HG02973 (cell line): Measurements from ENCODE around the gene CLDN34.
A peak's percentile ranks its signal among the peaks of the same experiment; 100 is the strongest.

Experiments
- ATAC-seq: cut with Tn5 transposase; IDR thresholded peaks from one replicate; pipeline ENCODE4 v1.9.1; 2021; ENCODE audit warnings: moderate library complexity; ENCODE audit not compliant: unreplicated experiment

CLDN34 gene

GRCh38 chrX:9980401-9980800 is 13.2 kb downstream of the CLDN34 start:
- ATAC-seq, result no peak

GRCh38 chrX:9980927-9981326 is 13.8 kb downstream of the CLDN34 start:
- ATAC-seq, result no peak

GRCh38 chrX:9983441-9983840 is 16.3 kb downstream of the CLDN34 start:
- no peak for ATAC-seq

GRCh38 chrX:9983846-9984245 is 16.7 kb downstream of the CLDN34 start:
- ATAC-seq, result no peak

- no peak for ATAC-seq
These were observed 21.6 kb downstream of the CLDN34 start for GRCh38 chrX:9988762-9989161.

- ATAC-seq, result no peak
These were observed 24.9 kb downstream of the CLDN34 start for GRCh38 chrX:9992061-9992460.

- no peak for ATAC-seq
These were observed 25.6 kb downstream of the CLDN34 start for GRCh38 chrX:9992724-9993123.

GRCh38 chrX:9995855-9996339 is 28.7 kb downstream of the CLDN34 start:
- ATAC-seq, result no peak

- no peak for ATAC-seq
These were observed 29.9 kb downstream of the CLDN34 start for GRCh38 chrX:9997041-9997440.

- ATAC-seq, result no peak
These were observed 30.4 kb downstream of the CLDN34 start for GRCh38 chrX:9997524-9997923.

GRCh38 chrX:10001496-10001895 is 34.3 kb downstream of the CLDN34 start:
- ATAC-seq, result no peak

- ATAC-seq, result no peak
These were observed 37.8 kb downstream of the CLDN34 start for GRCh38 chrX:10004832-10005475.

GRCh38 chrX:10006086-10006485 is 38.9 kb downstream of the CLDN34 start:
- no peak for ATAC-seq

GRCh38 chrX:10006770-10007169 is 39.6 kb downstream of the CLDN34 start:
- no peak for ATAC-seq

- ATAC-seq, result no peak
These were observed 40.5 kb downstream of the CLDN34 start for GRCh38 chrX:10007621-10008020.

GRCh38 chrX:10008483-10009056 is 41.4 kb downstream of the CLDN34 start:
- no peak for ATAC-seq

- no peak for ATAC-seq
These were observed 42.6 kb downstream of the CLDN34 start for GRCh38 chrX:10009741-10010140.

GRCh38 chrX:10010686-10011085 is 43.5 kb downstream of the CLDN34 start:
- ATAC-seq, result no peak

- ATAC-seq, result no peak
These were observed 44.2 kb downstream of the CLDN34 start for GRCh38 chrX:10011261-10011931.

- no peak for ATAC-seq
These were observed 44.8 kb downstream of the CLDN34 start for GRCh38 chrX:10011991-10012390.

GRCh38 chrX:10014462-10015354 is 47.5 kb downstream of the CLDN34 start:
- peak; percentile 89 for ATAC-seq
